OCI-LY3 (cell line): ENCODE measurements around the gene TINCR.

Experiments used
- CTCF ChIP-seq: fragments of 200-600, 300-600 bp; sonication (generic); IDR thresholded peaks from 2 replicates; pipeline ENCODE4 v1.5.1; 2014; ENCODE audit warnings: antibody characterized with exemption, low read length, low read depth
- EZH2phosphoT487 ChIP-seq: fragments of 200-600 bp; shearing (Covaris generic); IDR thresholded peaks from 2 replicates; pipeline ENCODE4 v1.6.1; 2018; ENCODE audit warnings: antibody characterized with exemption, mixed run types, low read depth

GRCh38 chr19:5587661-5588060 is 19.9 kb upstream of the TINCR start:
- TF ChIP-seq CTCF (no peak), EZH2phosphoT487 (no peak)
